D721Med (cell line): ENCODE data around the gene RHBG.

Source experiments
- DNase-seq: peaks from one replicate; pipeline ENCODE4 v3.0.0; 2011; ENCODE audit warnings: low spot score; ENCODE audit not compliant: insufficient read length
- FAIRE-seq: peaks from 2 replicates; lab custom pipeline; 2011; peaks lifted over from hg19 to GRCh38; lab: Jason Lieb, UNC
- CTCF ChIP-seq: IDR thresholded peaks from 2 replicates; pipeline ENCODE4 v1.5.1; 2012; ENCODE audit warnings: mild to moderate bottlenecking, control low read depth; ENCODE audit not compliant: insufficient read depth; ENCODE audit errors: missing control alignments

Gene RHBG

DNA sequence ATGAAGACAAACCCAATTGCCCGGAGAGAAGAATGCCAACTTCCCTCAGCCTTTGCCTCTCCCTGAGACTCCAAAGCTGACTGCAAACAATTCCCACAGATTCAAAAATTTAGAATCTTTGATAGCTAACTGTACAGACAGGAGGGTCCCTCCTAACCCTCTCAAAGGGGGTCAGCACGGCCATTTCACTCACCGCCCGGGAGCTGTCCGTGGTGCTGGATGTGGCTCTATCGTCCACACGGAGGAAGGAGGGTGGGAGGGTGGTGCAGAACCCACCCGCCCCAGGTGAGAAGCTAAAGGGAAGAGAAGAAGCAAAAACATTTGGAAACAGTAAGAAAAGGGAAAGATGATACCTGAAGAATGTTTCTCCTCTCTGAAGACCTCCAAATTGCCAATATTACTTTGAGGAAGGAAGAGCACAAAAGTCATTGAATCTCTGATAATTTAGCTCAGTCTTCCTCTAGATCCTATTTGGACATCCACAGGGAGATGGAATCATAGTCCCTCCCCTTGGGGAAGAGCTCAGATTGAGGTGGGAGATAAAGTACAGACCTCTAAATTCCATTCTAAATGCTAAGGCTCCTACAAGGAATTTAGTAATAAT is 45.6 kb downstream of the RHBG start:
- FAIRE-seq (no peak), DNase-seq (no peak)
- no peak for TF ChIP-seq CTCF

- no peak for FAIRE-seq
- no peak for DNase-seq
- TF ChIP-seq CTCF, result no peak
Measured at GRCh38 chr1:156416993-156417392, 48.0 kb downstream of the RHBG start.

DNA sequence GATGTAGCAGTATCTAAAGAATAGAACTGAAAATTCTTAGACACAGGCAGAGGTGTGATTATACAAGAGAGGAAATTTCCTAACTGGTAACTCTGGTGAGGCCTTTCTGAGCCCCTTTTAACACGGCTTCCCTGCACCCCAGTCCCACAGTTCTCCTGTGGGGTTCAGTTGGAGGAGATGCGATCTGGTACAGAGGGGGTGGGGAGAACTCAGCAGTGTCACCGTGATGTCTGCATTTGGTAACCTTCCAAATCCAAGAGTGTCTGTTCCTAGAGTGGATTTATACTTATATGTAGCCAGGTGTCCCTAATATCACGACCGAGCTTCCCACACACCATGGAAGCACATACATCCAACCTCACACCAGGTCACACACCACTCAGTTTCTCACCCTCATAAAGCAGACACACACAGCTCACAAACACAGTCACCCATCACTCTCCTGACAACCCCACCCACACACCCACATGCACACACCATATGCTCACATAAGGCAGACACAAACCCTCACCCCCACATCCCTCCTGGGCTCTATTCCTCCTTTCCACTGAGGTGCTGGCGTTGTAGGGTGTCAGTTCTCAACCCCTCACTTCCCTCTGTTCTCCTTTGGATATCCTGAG is 48.5 kb downstream of the RHBG start:
- no peak for TF ChIP-seq CTCF
- FAIRE-seq (no peak), DNase-seq (no peak)

- DNase-seq (no peak), FAIRE-seq (no peak)
- TF ChIP-seq CTCF, result no peak
Measured at GRCh38 chr1:156418416-156419070, 49.5 kb downstream of the RHBG start.

- FAIRE-seq (no peak), DNase-seq (no peak)
- peak; percentile 38 for TF ChIP-seq CTCF
Measured at GRCh38 chr1:156419854-156420204, 50.8 kb downstream of the RHBG start.

DNA sequence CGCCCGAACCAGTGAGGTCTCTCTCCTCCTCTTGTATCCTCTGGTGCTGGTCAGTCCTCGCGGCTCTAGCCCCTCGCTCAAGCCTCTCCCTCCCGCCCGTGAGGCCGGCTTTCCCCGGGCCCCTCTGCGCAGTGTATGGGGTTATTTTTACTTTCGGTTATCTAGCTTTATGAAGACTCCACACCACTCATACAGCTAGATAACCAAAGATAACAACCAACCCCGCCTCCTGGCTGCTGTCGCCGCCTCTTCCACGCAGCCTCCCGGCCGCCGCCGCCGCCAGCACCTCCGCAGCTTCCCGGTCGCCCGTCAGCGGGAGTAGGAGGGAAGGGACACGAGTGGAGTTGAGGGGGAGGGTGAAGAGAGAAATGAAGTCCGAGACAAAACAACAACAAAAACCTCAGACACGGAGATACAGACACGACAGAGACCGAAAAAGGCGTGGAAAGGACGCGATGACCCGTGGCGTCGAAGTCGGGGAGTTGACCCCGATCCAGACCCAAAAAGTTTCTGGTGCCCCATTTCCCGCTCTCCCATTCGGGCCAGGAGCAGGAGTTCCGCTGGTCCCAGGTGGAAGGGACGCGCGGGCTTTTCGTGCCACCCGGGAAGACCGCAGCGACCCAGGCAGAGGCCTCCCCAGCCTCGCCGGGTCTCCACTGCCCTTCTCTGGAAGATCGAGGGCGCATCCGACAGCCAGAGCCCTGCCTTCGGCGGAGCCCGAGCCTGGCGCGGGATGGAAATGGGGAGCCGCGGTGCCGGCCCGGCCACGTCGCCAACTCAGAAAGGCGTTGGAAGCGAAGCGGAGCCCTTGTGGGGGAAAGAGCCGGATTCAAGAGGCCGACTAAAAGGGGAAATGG is 51.4 kb downstream of the RHBG start:
- FAIRE-seq, result no peak
- no peak for DNase-seq
- no peak for TF ChIP-seq CTCF
